Fibroblast of pulmonary artery (primary cell): Measurements from ENCODE around the gene ADORA2A.

ENCODE experiments used
- DNase-seq: peaks from one replicate; pipeline ENCODE4 v3.0.0-alpha.2; 2010; ENCODE audit warnings: low read depth
- H3K4me3 ChIP-seq: replicated peaks from 2 replicates; pipeline ENCODE4 v1.5.1; 2011; ENCODE audit warnings: low read depth, mild to moderate bottlenecking, control low read depth, low read length, moderate library complexity
- TF ChIP-seq, protein P1 (sequence below): IDR thresholded peaks from 2 replicates; pipeline ENCODE4 v1.5.1; 2011; ENCODE audit warnings: mild to moderate bottlenecking, control low read depth, low read length, inconsistent platforms; ENCODE audit errors: missing control alignments

ADORA2A gene

DNA sequence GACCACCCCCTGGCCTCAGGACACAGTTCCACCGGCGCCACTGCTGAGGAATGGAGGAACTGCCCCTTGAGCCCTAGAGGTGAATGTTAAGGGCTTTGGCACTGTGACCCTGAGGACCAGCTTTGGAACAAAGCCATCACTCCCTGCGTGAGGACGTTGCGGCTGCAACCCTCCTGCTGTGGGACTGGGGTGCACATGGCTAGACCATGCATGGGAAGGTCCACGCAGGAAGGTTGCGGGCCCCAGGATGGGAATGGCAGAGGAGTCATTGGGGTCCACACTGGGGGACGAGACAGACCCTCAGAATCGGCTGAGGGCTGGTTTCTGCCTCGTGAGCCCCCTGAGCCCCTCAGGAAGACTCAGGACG is 6.4 kb upstream of the ADORA2A start:
- no peak overlapping the region for H3K4me3 ChIP-seq
- DNase-seq, result no peak
- TF ChIP-seq, protein P1, sequence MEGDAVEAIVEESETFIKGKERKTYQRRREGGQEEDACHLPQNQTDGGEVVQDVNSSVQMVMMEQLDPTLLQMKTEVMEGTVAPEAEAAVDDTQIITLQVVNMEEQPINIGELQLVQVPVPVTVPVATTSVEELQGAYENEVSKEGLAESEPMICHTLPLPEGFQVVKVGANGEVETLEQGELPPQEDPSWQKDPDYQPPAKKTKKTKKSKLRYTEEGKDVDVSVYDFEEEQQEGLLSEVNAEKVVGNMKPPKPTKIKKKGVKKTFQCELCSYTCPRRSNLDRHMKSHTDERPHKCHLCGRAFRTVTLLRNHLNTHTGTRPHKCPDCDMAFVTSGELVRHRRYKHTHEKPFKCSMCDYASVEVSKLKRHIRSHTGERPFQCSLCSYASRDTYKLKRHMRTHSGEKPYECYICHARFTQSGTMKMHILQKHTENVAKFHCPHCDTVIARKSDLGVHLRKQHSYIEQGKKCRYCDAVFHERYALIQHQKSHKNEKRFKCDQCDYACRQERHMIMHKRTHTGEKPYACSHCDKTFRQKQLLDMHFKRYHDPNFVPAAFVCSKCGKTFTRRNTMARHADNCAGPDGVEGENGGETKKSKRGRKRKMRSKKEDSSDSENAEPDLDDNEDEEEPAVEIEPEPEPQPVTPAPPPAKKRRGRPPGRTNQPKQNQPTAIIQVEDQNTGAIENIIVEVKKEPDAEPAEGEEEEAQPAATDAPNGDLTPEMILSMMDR, result no peak

DNA sequence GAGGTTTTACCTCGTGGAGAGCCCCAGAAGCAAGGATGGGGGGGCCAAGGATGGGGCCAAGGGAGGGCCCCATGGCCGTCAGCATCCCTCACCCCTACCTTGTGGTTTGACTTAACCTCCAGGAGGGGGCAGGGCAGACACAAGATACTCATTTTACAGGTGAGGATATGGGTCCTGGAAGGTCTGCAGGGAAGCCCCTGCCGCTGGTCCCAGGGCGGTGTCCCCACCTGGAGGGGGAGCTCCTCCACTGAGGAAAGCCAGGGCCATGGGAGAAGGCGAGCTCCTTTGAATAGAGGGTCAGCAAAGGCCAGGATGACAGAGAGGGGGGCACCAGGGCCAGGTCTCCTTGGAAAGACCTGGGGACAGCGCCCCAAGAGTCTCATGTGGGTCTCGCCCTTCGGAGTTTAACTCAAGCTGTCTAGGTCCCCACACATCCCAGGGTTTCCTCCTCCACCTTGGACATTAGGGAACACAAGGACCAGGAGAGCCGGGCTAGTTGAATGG is 5.9 kb upstream of the ADORA2A start:
- TF ChIP-seq, protein P1, result no peak
- DNase-seq, result no peak
- no peak overlapping the region for H3K4me3 ChIP-seq

DNA sequence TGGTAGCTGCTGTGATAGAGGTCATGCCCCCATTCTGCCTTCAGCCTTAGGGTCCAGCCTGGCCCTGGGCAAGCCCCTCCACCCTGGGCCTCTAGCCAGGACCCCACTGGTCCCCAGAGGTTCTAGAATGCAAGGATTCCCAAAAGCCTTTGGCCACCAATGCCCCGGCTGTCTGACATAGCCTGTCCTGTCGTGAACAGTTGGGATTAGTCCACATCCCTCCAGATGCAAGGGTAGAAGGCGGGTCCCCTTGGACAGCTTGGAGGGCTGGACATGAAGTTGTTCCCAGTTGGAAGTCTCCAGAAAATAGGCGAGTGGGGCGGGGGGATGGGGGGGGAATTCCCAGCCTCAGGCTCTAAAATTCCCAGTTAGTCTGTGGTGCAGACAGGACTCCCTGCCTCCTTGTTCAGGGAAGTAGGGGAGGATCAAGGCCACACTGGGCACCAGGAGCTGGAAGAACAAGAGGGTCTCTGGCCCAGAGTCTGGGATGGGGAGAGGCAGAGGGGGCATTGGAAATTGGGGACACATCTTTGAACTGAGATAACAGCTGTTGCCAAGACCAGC is 5.2 kb upstream of the ADORA2A start:
- TF ChIP-seq, protein P1, result no peak
- no peak overlapping the region for H3K4me3 ChIP-seq
- DNase-seq, result no peak

DNA sequence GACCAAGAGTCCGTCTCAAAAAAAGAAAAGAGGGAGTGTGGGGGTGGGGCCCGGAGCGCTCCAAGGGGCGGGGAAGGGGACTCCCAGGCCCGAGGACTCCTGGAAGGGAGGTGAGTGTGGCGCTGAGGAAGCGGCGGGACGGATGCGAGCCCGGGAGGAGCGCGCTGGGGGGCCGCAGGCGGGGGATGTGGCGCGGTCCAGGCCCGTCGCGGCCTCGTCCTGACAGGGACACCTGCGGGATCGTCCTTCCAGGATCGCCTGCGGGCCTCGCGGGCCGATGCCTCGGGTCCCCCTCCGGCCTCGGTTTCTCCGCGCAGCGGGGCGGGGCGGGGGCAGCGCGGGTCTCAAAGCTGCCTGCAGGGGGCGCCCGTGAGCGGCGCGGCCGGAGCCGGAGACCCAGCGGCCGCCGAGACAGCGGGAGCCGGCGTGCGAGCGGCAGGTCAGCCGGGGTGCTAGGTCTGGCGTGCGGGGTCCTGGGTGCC is 3.8 kb upstream of the ADORA2A start:
- TF ChIP-seq, protein P1, result peak; percentile 18
- peak overlapping the region; percentile 34 for H3K4me3 ChIP-seq
- no peak for DNase-seq

DNA sequence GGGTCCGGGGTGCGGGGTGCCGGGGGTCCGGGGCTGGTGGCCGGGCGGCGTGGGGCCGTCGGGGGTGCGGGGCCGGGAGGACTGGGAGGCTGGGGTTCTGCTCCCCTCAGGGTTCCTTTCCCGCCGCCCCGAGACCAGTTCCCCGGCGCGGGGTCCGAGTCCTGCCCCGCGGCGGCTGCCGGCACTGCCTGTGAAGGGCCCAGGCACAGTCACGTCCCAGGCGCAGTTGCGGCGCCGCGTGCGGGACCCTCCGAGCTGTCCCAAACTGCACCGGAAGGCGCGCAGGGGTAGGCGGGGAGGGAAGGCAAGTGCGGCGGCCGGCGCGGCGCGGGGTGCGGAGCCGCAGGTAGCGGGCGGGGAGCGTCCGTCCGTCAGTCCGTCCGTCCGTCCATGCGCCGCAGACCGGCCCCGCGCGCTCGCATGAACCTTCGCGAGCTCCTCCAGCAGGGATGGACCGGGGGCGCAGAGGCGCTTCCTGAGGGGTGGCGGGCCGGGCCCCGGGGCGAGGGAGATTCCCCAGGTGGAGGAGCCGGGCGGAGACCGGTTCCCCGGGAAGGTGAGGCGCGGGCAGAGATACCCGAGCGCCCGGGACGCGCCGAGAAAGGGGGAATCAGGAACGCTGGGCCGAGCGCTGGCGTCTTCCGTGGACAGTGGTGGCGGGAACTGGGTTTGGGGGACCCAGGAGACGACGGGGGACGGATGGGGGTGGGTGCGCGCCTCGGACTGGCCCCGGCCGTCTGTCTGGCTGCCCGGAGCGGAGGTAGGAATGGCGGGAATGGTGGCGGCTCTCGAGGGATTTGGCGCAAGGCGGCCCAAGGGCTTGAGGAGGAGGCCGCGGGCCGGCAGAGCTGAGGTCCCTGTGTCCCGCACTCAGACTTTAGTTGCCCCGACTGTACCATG is 3.1 kb upstream of the ADORA2A start:
- TF ChIP-seq, protein P1, result no peak
- DNase-seq, result no peak
- peak overlapping the region; percentile 42 for H3K4me3 ChIP-seq

DNA sequence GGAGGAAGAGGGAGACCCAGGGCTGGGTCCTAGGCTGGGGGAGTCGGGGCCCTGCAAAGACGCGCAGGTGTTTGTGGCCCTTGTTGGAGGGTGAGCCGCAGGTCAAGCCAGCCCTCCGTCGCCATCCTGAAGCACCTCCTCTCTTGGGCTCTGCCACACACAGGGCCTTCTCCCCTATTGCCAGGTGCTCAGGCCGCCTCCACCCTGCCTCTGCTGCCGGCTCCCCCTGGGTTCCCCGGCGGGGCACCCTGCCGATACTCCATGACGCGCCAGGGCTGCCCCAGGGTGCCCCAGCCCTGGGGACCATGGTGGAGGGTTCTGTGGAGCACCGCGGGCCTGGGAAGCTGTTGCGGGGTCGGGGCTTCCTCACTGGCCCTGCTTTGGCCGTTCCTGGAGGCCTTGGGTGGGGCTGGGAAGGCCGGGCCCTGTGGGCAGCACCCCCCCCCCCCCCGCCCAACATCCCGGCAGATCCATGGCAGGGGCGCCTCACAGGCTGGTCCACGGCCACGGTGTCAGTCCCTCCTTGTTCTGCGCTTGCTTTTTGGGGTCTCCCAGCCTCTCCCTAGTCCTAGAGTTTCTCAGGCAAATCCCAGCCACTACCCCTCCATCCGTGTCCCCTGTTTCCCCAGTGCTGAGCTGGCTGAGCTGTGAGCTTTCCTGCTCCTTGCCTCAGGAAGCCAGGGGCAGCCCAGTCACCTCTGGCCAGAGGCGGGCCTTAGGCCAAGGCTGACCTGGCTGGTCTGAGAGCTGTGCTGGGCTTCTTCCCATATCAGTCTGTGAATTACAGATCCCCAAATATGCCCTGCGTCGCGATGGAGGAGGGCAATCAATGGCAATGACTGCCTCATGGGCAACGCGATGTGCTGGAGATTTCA is 2.3 kb upstream of the ADORA2A start:
- TF ChIP-seq, protein P1, result no peak
- H3K4me3 ChIP-seq, result no peak overlapping the region
- DNase-seq, result no peak
